Measurements from ENCODE around the gene NASP.

The NASP gene, protein sequence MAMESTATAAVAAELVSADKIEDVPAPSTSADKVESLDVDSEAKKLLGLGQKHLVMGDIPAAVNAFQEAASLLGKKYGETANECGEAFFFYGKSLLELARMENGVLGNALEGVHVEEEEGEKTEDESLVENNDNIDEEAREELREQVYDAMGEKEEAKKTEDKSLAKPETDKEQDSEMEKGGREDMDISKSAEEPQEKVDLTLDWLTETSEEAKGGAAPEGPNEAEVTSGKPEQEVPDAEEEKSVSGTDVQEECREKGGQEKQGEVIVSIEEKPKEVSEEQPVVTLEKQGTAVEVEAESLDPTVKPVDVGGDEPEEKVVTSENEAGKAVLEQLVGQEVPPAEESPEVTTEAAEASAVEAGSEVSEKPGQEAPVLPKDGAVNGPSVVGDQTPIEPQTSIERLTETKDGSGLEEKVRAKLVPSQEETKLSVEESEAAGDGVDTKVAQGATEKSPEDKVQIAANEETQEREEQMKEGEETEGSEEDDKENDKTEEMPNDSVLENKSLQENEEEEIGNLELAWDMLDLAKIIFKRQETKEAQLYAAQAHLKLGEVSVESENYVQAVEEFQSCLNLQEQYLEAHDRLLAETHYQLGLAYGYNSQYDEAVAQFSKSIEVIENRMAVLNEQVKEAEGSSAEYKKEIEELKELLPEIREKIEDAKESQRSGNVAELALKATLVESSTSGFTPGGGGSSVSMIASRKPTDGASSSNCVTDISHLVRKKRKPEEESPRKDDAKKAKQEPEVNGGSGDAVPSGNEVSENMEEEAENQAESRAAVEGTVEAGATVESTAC

GRCh38 chr1:45583666-45584350 lies at the start of gene NASP:
TSS of gene NASP (plus strand) at chr1:45584041. CDS start at chr1:45584147, 106 bp downstream.
- peaks cover 6% of the 10 kb centered on the region for H3K36me3 Mint-ChIP-seq (ENCODE audit: low read depth)
- peak within 1 kb of the TSS; percentile 100 for H3K4me3 Mint-ChIP-seq
- no peaks in the 10 kb centered on the region for H3K9me3 Mint-ChIP-seq
- H3K27me3 Mint-ChIP-seq (ENCODE audit: low read depth) = no peaks in the 10 kb centered on the region
- H3K4me1 Mint-ChIP-seq (ENCODE audit: low read depth) = peaks cover 29% of the 10 kb centered on the region
- peak within 1 kb of the TSS; percentile 99 for H3K27ac Mint-ChIP-seq

DNA sequence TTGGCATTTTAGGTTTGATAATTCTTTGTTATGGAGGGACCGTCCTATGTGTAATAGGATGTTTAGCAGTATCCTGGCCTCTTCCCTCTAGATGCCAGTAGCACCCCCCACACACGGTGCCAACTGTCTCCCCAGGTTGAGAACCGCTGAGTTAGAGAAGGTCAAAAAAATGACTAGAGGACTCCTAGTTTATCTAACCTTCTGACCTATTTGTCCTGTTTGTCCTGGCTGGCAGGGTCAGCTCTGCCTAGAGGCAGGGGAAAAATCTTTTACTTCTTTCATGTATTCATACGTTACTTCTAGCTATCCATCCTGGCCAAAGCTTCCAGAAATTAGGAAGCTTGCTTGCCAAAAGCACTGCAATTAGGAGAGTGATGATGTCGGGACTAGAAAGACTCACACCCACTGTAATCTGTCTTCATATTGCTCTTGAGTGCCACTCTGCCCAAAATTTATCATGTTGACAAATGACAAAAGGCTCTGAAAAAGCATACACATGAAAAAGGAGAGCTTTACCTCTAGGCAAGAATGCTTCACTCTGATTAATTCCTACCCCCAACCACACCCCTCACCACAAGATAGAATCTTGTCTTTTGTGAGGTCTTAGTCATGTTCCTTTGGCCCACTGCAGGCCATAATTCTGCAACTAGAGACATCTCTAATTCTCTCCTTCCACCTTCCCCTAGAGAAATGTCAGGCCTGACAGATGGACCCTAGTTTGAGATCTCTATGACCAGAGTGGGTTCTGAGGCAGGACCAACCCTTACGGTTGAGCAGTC lies 47.7 kb upstream of the NASP start:
- H3K27ac Mint-ChIP-seq = no peak overlapping the region
- peaks cover 10% of the 10 kb centered on the region for H3K27me3 Mint-ChIP-seq (ENCODE audit: low read depth)
- H3K4me1 Mint-ChIP-seq (ENCODE audit: low read depth) = peaks cover 16% of the 10 kb centered on the region
- H3K36me3 Mint-ChIP-seq (ENCODE audit: low read depth) = no peaks in the 10 kb centered on the region
- no peaks in the 10 kb centered on the region for H3K9me3 Mint-ChIP-seq
- H3K4me3 Mint-ChIP-seq = no peak overlapping the region

DNA sequence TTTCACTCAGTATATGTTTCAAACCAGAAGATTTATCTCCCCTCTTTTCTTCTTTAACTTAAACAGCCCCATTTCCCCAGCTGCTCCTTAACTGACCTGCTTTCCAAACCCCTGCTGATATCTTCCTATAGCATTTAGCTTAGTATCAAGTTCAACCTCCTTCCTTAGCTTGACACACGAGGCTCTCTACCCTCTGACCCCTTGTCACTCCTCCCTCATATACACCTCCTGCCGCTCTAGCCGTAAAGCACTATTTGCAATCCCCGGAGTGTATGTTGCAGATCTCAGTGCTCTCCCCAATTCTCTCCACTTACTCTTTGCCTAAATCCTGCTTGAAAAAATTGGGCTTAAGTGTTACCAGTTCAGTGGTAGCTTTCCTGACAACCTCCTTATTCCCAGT lies 47.0 kb upstream of the NASP start:
- Mint-ChIP-seq H3K4me1 (ENCODE audit: low read depth) (peaks cover 14% of the 10 kb centered on the region), H3K9me3 (no peaks in the 10 kb centered on the region), H3K27ac (no peak overlapping the region), H3K4me3 (no peak overlapping the region), H3K36me3 (ENCODE audit: low read depth) (no peaks in the 10 kb centered on the region), H3K27me3 (ENCODE audit: low read depth) (peaks cover 7% of the 10 kb centered on the region)

DNA sequence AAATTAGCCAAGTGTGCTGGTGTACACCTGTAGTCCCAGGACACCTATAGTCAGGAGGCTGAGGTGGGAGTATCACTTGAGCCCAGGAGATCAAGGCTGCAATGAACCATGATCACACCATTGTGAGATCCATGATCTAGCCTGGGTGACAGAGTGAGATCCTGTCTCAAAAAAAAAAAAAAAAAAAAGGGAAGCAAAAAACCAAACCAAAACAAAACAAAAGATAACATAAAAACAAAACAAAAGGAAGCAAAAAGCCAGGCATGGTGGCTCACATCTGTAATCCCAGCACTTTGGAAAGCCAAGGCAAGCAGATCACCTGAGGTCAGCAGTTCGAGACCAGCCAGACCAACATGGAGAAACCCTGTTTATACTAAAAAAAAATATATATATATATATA lies 42.6 kb upstream of the NASP start:
- Mint-ChIP-seq H3K4me3 (no peak overlapping the region), H3K36me3 (ENCODE audit: low read depth) (no peaks in the 10 kb centered on the region), H3K9me3 (no peaks in the 10 kb centered on the region), H3K27me3 (ENCODE audit: low read depth) (peaks cover 1% of the 10 kb centered on the region), H3K27ac (no peak overlapping the region), H3K4me1 (ENCODE audit: low read depth) (peaks cover 39% of the 10 kb centered on the region)

DNA sequence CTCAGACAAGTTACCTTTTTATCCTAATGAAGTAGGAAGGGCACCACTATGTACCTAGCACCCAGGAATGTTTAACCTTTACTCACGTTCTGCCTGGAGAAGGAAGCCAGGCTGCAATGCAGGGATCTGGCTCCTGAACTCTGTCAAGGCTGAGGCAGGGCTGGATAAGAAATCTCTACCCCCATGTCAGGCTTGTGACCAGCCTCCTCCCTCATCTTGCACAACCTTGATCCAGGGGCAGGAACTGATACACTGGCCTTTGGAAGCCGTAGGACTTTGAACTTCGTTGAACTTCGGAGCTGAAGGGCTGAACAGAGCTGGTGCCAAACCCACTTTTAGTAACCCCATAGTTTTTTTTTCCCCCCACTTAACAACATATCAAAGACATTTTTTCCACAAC lies 41.2 kb upstream of the NASP start:
- H3K27ac Mint-ChIP-seq = no peak overlapping the region

DNA sequence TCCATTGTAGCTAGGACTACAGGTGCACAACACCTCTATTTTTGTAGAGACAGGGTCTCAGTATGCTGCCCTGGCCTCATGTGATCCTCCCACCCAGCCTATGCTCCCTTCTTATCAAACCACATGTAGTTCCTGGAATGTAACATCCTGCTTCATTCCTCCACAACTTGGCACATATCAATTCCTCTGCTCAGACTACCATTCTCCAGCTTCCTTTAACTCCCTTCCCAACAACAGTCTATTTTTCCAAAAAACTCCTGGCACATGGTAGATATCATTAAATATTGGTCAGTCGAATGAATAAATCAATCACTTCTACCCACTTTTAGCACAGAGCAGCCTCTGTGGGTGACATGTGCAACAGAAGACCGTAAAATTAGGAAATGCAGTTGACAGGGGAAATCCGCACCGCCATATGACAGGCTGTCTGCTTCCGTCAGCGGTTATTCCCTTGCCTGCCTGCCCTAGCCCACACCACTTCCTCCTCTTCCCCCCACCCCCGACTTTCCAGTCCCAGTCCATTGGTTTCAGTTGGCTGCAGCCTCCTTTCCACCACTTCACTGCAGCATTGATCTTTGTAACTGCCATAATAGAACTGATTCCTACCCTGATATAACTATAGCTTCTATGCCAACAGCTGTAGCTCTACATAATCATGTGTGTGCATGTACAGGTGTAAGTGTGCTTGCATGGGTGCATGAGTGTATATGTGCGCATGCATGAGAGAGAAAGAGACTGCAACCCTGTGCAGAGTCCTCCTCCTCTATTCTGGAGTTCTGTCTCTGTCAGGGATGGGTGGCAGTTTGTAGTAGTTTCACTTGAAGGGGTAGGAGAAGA lies 40.0 kb upstream of the NASP start:
- Mint-ChIP-seq H3K4me1 (ENCODE audit: low read depth) (peaks cover 30% of the 10 kb centered on the region), H3K27ac (peak overlapping the region; percentile 88), H3K27me3 (ENCODE audit: low read depth) (no peaks in the 10 kb centered on the region), H3K4me3 (peak overlapping the region; percentile 68), H3K36me3 (ENCODE audit: low read depth) (peaks cover 1% of the 10 kb centered on the region), H3K9me3 (no peaks in the 10 kb centered on the region)

More for the DNA sequence above, 41.2 kb upstream of the NASP start:
- H3K36me3 Mint-ChIP-seq (ENCODE audit: low read depth) = peaks cover 1% of the 10 kb centered on the region
- no peaks in the 10 kb centered on the region for H3K27me3 Mint-ChIP-seq (ENCODE audit: low read depth)
- H3K4me1 Mint-ChIP-seq (ENCODE audit: low read depth) = peaks cover 30% of the 10 kb centered on the region
- no peaks in the 10 kb centered on the region for H3K9me3 Mint-ChIP-seq
- H3K4me3 Mint-ChIP-seq = no peak overlapping the region

- H3K4me3 Mint-ChIP-seq = peak overlapping the region; percentile 7
- peaks cover 30% of the 10 kb centered on the region for H3K4me1 Mint-ChIP-seq (ENCODE audit: low read depth)
- H3K9me3 Mint-ChIP-seq = no peaks in the 10 kb centered on the region
- no peaks in the 10 kb centered on the region for H3K27me3 Mint-ChIP-seq (ENCODE audit: low read depth)
- peaks cover 1% of the 10 kb centered on the region for H3K36me3 Mint-ChIP-seq (ENCODE audit: low read depth)
- H3K27ac Mint-ChIP-seq = peak overlapping the region; percentile 50
These were observed 39.3 kb upstream of the NASP start for GRCh38 chr1:45544530-45544929.

DNA sequence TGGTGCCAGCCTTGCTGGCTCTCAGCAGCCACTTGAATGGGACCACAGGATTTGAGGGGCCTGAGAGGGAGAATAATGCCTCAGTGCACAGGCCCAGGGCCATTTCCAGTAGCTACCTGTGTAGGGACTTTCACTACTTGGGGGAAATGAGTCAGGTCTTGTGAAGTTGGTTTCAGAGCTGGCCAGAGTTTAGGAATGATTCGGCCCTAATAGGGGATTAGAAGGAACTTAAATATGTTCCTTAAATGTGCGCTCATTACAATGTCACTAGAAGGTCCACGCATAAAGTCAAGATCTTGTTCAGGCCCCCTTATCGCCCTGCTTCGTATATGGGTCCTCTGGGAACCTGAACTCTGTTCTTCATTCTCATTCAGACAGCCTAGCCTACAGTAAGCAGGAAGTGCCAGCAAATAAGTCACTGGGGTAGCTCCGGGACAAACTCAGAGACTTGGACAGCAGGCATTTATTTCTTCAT lies 38.8 kb upstream of the NASP start:
- H3K36me3 Mint-ChIP-seq (ENCODE audit: low read depth) = peaks cover 1% of the 10 kb centered on the region
- peaks cover 30% of the 10 kb centered on the region for H3K4me1 Mint-ChIP-seq (ENCODE audit: low read depth)
- peak overlapping the region; percentile 20 for H3K27ac Mint-ChIP-seq
- no peaks in the 10 kb centered on the region for H3K27me3 Mint-ChIP-seq (ENCODE audit: low read depth)
- no peak overlapping the region for H3K4me3 Mint-ChIP-seq
- no peaks in the 10 kb centered on the region for H3K9me3 Mint-ChIP-seq

- H3K4me1 Mint-ChIP-seq (ENCODE audit: low read depth) = peaks cover 34% of the 10 kb centered on the region
- no peaks in the 10 kb centered on the region for H3K27me3 Mint-ChIP-seq (ENCODE audit: low read depth)
- H3K36me3 Mint-ChIP-seq (ENCODE audit: low read depth) = peaks cover 1% of the 10 kb centered on the region
- H3K9me3 Mint-ChIP-seq = no peaks in the 10 kb centered on the region
- H3K4me3 Mint-ChIP-seq = no peak overlapping the region
- peak overlapping the region; percentile 33 for H3K27ac Mint-ChIP-seq
These were observed 38.1 kb upstream of the NASP start for GRCh38 chr1:45545553-45546310.

GRCh38 chr1:45550401-45551351 lies 33.2 kb upstream of the NASP start, which contains the start of gene AKR1A1:
TSS of gene AKR1A1 (plus strand) at chr1:45550826. CDS start at chr1:45561795, 10,969 bp downstream.
- peak within 1 kb of the TSS; percentile 92 for H3K27ac Mint-ChIP-seq
- H3K4me3 Mint-ChIP-seq = peak within 1 kb of the TSS; percentile 97
- H3K27me3 Mint-ChIP-seq (ENCODE audit: low read depth) = no peaks in the 10 kb centered on the region
- peaks cover 9% of the 10 kb centered on the region for H3K36me3 Mint-ChIP-seq (ENCODE audit: low read depth)
- peaks cover 18% of the 10 kb centered on the region for H3K4me1 Mint-ChIP-seq (ENCODE audit: low read depth)
- H3K9me3 Mint-ChIP-seq = no peaks in the 10 kb centered on the region

GRCh38 chr1:45551684-45552083 lies 32.2 kb upstream of the NASP start:
- H3K4me1 Mint-ChIP-seq (ENCODE audit: low read depth) = peaks cover 21% of the 10 kb centered on the region
- H3K27ac Mint-ChIP-seq = peak overlapping the region; percentile 92
- no peaks in the 10 kb centered on the region for H3K9me3 Mint-ChIP-seq
- peak overlapping the region; percentile 97 for H3K4me3 Mint-ChIP-seq
- no peaks in the 10 kb centered on the region for H3K27me3 Mint-ChIP-seq (ENCODE audit: low read depth)
- peaks cover 11% of the 10 kb centered on the region for H3K36me3 Mint-ChIP-seq (ENCODE audit: low read depth)

DNA sequence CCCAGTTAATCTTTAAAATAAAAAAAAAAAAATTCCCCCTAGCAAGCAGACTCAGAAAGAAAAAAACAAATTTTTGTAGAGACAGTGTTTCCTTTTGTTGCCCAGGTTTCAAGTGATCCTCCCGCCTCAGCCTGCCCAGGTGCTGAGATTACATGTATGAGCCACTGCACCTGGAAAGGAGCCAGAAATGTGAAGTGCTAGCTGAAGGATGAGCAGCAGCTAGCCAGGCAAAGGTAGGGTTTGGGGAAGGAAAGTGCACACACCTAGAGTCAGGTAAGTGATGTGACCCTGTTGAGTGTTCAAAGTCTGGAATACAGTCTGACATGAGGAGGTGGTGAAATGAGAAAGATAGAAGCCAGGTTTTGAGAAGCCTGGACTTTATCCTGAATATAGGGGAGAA lies 31.5 kb upstream of the NASP start:
- H3K4me3 Mint-ChIP-seq = peak overlapping the region; percentile 41
- peaks cover 21% of the 10 kb centered on the region for H3K4me1 Mint-ChIP-seq (ENCODE audit: low read depth)
- H3K9me3 Mint-ChIP-seq = no peaks in the 10 kb centered on the region
- peaks cover 10% of the 10 kb centered on the region for H3K36me3 Mint-ChIP-seq (ENCODE audit: low read depth)
- H3K27ac Mint-ChIP-seq = peak overlapping the region; percentile 33
- H3K27me3 Mint-ChIP-seq (ENCODE audit: low read depth) = no peaks in the 10 kb centered on the region
